Activated T-cell treated with anti-CD3 and anti-CD28 coated beads for 48 hours (primary cell): ENCODE results near the gene CEP72.
A peak's percentile ranks its signal among the peaks of the same experiment; 100 is the strongest.
"Not testable (repeated sequence)": the region's sequence is repeated elsewhere in the genome, so short reads cannot be mapped to it uniquely, and the experiment has no call there.

Experiments
- DNase-seq: peaks from one replicate; pipeline ENCODE4 v3.0.0-alpha.2; 2020; ENCODE audit warnings: low read depth

Gene CEP72

DNA sequence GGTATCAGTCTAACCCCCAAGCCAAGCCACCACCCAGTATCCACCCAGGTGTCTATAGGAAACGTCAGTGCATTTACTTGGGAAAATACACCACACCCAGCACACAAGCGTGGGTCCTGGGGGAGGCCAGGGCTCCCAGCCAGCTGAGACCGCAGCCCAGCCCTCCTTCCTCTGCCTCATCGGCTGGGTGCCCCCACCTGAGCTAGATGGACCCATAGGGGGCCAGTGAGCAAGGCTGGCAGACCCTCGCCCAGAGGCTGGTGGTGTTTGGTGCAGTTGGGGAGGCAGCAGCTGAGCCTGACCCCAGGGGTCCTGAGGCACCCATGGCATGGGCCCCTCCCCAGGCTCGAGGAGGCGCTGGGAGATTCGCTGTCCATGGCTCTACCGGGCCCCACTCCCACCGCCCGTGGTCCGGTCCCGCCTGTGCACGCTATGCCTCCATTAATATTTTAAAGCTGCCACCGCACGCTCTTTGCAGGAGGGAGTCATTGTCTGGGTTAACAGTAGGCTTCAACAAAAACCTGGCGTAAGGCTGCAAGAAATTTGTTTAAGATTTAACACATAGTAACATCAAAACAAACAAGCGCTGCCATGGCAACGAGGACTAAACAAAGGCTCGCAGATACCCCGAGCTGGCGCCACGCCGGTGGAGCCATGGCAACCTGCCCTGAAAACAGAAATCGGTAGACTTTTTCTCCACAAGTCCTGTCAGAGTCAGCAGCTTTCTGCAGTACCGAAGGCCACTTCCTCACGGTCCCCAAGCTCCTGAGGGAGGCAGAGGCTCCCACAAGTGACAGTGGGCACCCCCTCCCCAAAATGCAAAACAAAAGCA lies 60.4 kb downstream of the CEP72 start:
- peak; percentile 39 for DNase-seq

- no peak for DNase-seq
These were observed 61.2 kb downstream of the CEP72 start for GRCh38 chr5:673161-673830.

DNA sequence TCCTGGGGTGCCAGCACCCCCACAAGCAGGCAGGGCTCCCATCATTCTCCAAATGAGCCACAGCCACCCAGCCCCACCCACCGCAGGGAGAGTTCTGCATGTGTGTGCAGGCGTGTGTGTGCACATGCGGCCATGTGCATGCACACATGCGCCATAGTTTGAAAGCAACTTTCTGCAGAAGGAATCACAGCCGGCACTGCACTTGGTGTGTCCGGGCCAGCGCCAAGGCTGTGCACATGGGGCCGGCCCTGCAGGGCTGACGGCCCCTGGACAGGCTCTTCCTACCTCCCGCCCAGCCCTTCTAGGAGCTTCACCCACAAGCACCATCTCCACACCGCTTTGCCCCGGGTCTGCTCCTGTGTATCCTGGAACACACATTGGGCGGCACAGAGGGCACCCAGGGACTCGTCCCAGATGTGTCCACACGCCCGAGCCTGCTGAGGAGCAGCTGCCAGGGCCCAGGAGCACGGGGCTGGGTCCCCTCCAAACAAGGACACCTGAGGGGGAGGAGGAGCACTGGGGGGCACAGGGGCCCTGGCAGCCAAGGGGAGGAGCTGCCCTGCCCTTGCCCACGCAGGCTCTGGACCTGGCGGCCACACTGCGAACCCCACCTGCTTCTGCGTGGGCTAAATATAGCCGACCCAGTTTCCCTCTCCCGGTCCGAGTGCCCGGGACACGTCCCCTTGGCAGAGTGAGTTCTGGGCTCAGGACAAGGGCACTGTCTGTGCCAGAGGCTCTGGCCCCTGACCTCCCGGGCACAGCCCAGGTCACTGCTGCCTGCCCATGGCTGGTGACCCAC lies 61.9 kb downstream of the CEP72 start:
- DNase-seq, result no peak

GRCh38 chr5:674630-675011 lies 62.5 kb downstream of the CEP72 start:
- DNase-seq, result no peak

DNA sequence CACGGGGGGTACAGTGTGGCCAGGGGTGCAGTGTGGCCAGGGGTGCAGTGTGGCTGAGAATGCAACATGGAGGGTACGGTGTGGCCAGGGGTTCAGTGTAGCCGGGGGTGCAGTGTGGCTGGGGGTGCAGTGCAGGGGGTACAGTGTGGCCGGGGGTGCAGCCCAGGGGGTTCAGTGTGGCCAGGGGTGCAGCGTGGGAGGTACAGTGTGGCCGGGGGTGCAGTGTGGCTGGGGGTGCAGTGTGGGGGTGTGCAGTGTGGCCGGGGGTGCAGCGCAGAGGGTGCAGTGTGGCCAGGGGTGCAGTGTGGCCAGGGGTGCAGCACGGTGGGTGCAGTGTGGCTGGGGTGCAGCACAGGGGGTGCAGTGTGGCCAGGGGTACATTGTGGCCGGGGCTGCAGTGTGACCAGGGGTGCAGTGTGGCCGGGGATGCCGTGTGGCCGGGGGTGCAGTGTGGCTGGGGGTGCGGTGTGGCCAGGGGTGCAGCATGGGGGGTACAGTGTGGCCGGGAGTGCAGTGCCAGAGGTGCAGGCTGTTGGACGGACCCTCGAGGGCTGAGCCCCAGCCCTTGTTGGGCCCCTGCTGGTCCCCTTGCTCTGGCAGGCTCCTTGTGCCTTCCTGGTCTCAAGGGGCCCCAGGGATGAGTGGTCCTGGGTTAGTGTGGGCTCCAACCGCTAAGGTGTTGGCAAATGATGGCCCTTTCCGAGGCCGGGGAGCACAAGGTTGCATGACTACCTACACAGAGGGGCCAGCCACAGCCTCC lies 63.2 kb downstream of the CEP72 start:
- no peak for DNase-seq

- DNase-seq, result no peak
These were observed 63.9 kb downstream of the CEP72 start for GRCh38 chr5:675871-676698.

- no peak for DNase-seq
These were observed 64.5 kb downstream of the CEP72 start for GRCh38 chr5:676699-677076.

- no peak for DNase-seq
These were observed 65.3 kb downstream of the CEP72 start for GRCh38 chr5:677131-678101.

- not testable (repeated sequence) for DNase-seq
These were observed 66.4 kb downstream of the CEP72 start for GRCh38 chr5:678521-678920.

GRCh38 chr5:679166-679895 lies 67.2 kb downstream of the CEP72 start:
- not testable (repeated sequence) for DNase-seq

- DNase-seq, result not testable (repeated sequence)
These were observed 68.1 kb downstream of the CEP72 start for GRCh38 chr5:680118-680795.

- not testable (repeated sequence) for DNase-seq
These were observed 68.7 kb downstream of the CEP72 start for GRCh38 chr5:680836-681235.

- DNase-seq, result not testable (repeated sequence)
These were observed 69.4 kb downstream of the CEP72 start for GRCh38 chr5:681317-682191.

DNA sequence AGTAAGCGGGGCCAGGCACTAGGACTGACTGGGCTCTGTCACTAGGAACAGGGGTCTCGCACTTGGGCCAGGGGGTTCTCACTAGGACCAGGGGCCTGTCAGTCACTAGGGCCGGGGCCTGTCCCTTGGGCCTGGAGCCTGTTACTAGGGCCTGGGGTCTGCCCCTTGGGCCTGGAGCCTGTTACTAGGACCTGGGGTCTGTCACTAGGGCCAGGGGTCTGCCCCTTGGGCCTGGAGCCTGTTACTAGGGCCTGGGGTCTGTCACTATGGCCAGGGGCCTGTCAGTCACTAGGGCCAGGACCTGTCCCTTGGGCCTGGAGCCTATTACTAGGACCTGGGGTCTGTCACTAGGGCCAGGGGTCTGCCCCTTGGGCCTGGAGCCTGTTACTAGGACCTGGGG lies 70.1 kb downstream of the CEP72 start:
- DNase-seq, result not testable (repeated sequence)

GRCh38 chr5:682651-683358 lies 70.7 kb downstream of the CEP72 start:
- DNase-seq, result not testable (repeated sequence)

- DNase-seq, result no peak
These were observed 71.7 kb downstream of the CEP72 start for GRCh38 chr5:683551-684481.
